NOMO-1 treated with dmso at 0.1 percent for 144 hours (cell line): ENCODE measurements around the gene GPD1.
A peak's percentile ranks its signal among the peaks of the same experiment; 100 is the strongest.
"Not testable (repeated sequence)": the region's sequence is repeated elsewhere in the genome, so short reads cannot be mapped to it uniquely, and the experiment has no call there.

Experiments used
- DNase-seq: peaks from one replicate; lab custom pipeline; 2025; ENCODE audit not compliant: unreplicated experiment; lab: John Stamatoyannopoulos, UW

GPD1 gene

GRCh38 chr12:50073206-50073605 is 30.6 kb upstream of the GPD1 start:
- DNase-seq, result no peak

DNA sequence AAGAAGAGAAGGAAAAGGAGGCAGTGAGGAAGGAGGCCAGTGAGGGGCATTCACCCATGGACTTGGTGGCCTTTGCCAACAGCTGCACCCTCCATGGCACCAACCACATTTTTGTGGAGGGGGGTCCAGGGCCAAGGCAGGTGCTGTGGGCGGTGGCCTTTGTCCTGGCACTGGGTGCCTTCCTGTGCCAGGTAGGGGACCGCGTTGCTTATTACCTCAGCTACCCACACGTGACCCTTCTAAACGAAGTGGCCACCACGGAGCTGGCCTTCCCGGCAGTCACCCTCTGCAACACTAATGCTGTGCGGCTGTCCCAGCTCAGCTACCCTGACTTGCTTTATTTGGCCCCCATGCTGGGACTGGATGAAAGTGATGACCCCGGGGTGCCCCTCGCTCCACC is 30.1 kb upstream of the GPD1 start:
- DNase-seq, result no peak

DNA sequence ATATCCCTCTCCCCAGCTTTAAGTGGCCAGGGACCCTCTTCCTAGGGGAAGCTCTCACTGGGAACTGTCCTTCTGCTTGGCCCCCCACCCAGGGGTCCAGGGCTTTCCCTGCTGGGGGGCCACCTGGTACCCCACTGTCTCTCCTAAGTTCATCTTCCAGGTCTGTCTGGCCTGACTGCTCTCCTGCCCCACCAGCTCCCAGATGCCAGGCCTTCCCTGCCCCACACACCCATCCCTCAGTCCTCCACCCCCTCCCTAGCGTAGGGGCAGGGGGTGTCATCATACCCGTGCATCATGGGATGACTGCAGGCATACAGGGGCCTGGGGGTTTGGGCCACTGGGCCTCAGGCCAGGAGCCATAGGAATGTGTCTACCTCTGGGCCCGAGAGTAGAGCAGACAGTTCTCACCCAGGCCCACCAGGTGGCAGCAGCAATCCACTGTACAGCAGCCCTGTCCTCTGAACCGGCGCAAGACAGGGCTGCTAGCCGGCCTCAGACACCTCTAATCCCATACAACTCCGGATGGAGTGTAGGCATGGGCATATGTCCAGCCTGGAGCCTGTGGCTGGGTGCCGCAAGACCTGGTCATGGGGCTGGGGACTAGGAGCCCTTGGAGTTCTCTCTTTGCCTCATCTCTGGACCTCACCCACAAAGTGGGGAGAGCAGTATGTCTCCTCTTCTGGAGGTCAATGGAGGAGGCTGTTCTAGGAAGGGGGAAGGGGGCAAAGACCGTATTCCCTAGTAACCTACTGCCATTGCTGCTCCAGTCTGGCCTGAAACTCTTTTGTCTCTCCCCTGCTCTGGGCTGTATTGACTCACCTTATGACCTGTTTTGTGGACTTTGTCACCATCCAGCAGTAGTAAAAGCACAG is 28.6 kb upstream of the GPD1 start:
- peak; percentile 48 for DNase-seq

- no peak for DNase-seq
These were observed 28.0 kb upstream of the GPD1 start for GRCh38 chr12:50075808-50076170.

- no peak for DNase-seq
These were observed 26.7 kb upstream of the GPD1 start for GRCh38 chr12:50077099-50077498.

GRCh38 chr12:50078281-50078680 is 25.5 kb upstream of the GPD1 start:
- no peak for DNase-seq

GRCh38 chr12:50079771-50080170 is 24.0 kb upstream of the GPD1 start:
- DNase-seq, result no peak

DNA sequence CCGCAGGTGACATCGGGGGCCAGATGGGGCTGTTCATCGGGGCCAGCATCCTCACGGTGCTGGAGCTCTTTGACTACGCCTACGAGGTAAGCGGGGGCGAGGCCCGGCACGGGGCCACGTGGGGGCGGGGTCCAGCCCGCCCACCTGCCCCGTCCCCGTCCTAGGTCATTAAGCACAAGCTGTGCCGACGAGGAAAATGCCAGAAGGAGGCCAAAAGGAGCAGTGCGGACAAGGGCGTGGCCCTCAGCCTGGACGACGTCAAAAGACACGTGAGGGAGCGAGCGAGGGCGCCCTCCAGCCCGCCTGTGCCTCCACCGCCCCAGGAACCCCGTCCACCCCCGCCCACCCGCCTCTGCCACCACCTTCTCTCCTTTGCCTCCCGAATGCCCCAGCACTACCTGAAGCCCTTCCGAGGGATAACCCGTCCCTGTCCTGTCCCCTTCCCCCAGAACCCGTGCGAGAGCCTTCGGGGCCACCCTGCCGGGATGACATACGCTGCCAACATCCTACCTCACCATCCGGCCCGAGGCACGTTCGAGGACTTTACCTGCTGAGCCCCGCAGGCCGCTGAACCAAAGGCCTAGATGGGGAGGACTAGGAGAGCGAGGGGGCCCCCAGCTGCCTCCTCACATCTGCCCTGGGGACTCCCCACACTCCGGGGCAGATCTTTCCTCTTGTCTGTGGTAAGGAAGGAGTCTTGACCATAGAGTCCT is 22.6 kb upstream of the GPD1 start:
- no peak for DNase-seq

DNA sequence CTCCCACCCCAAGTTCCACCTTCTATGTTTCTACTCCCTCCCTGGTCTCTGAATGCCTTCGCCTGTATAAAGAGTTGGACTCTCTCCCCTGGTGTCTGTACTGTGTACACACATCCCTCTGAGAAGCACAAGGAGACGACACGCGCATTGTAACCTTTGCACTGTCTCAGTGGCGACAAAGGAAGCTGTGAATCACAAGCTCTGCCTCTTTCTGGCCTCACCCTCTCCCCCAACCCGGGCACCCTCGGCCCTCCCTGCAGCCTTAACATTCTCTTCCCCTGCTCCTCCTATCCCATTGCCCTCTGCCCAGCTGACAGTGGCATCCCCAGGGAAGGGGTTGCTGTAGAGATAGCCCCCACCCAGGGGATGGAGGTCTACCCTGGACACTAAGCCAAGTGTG is 21.2 kb upstream of the GPD1 start:
- DNase-seq, result no peak

- no peak for DNase-seq
These were observed 20.5 kb upstream of the GPD1 start for GRCh38 chr12:50083301-50083700.

- DNase-seq, result not testable (repeated sequence)
These were observed 19.4 kb upstream of the GPD1 start for GRCh38 chr12:50084409-50084774.

GRCh38 chr12:50084775-50085614 is 18.8 kb upstream of the GPD1 start, which contains the start of gene SMARCD1:
TSS of gene SMARCD1 (plus strand) at chr12:50085342. CDS start at chr12:50085370, 28 bp downstream.
- peak; percentile 89 for DNase-seq

GRCh38 chr12:50085615-50086072 is 18.2 kb upstream of the GPD1 start:
- DNase-seq, result no peak

DNA sequence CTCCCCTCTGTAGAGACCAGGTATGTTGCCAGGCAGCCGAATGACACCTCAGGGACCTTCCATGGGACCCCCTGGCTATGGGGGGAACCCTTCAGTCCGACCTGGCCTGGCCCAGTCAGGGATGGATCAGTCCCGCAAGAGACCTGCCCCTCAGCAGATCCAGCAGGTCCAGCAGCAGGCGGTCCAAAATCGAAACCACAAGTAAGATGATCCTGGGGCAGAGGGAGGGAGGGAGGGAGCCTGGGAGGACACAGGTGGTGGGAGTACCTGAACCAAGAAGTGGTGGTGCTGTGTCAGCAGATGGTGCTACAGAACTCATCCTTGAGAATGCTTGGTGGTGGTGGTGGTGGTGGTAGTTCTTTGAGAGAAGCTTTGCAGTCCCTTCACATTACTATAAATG is 17.7 kb upstream of the GPD1 start:
- no peak for DNase-seq

DNA sequence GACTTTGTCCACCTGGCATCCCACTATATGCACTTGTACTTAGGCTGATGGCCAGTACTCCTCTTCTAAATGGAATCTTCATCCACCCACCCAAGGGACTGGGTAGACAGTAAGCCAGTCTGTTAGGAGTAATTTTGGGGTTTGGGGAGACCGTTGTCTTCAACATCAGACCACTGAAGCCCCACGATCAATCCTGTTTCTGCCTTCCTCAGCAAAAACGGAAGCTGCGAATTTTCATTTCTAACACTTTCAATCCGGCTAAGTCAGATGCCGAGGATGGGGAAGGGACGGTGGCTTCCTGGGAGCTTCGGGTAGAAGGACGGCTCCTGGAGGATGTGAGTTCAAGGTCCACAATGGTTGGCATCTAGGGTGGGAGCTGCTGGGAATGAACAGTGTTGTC is 16.7 kb upstream of the GPD1 start:
- DNase-seq, result no peak

GRCh38 chr12:50087995-50088394 is 15.8 kb upstream of the GPD1 start:
- no peak for DNase-seq

DNA sequence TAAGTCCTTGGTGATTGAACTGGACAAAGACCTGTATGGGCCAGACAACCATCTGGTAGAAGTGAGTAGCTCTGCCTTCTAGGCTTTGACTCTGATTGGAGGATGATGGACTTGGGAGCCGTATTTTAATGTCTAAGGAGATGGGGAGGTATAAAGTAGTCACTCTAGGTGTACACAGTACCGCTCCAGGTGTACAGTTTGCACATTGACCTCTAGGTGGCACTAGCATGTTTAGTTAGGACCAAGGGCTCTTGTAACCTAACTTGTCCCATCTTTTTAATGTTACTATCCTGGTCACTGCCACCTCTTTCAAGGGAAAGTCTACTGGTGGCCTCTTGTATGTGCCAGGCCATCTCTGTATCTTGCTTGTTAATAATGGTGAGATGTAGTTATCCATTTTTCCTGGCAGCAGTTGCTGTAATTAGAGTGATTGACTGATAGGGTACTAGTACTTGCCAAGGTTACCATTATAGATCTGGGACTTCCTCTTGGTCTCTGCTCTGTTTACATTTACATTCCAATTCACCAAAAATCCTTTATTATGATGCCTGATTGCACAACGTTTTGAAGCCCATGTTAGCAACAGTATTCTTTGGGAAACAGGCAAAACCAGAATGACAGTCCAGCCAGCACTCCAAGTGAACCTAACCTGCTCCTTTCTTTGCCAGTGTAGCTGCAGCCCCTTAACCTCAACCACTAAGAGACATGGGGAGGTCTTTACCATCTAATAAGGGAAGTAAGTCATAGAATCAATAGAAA is 15.1 kb upstream of the GPD1 start:
- no peak for DNase-seq

DNA sequence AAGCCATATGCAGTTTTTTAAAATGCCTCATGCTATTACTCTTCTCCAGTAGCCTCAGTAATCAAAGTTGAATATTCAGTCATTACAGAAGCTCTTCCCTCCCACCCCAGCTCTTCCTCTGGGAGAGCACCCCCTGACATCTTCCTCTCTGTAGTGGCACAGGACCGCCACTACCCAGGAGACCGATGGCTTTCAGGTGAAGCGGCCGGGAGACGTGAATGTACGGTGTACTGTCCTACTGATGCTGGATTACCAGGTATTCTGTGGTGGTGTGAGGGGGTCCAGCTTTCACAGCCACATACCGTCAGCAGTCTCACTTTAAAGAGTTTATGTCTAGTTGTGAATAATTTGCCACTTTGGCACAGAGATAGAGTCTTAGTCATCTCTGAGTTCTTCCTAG is 14.1 kb upstream of the GPD1 start:
- no peak for DNase-seq

- DNase-seq, result no peak
These were observed 13.4 kb upstream of the GPD1 start for GRCh38 chr12:50090391-50090790.

DNA sequence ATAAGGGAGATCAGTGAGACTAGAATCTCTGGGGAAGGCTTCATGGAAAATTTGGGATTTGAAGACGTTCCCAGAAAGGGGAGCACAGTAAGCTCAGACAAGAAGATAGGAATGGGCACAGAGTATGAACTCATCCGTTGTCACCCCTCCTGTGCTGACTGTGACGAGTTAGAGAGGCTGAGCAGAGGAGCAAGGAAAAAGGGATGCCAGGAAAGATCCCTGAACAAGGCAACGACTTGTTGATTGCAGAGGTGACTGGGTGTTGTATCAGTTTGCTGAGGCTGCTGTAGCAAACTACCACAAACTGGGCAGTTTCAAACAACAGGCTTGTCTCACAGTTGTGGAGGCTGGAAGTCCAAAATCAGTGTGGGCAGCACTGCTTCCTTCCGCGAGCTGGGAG is 5.9 kb upstream of the GPD1 start:
- no peak for DNase-seq
